Measurements from ENCODE around the gene PLEKHG5. TPM values are rescaled to one million over a fixed set of nuclear protein-coding genes. Genes with fewer than 3 reads are reported as not detected.

The PLEKHG5 gene
- total RNA-seq, 2 experiments from 2014 or later = 5.0 to 6.1 TPM

GRCh38 chr1:6471970-6472368, 19.5 kb downstream of the PLEKHG5 start:
- Histone ChIP-seq H3K4me1 (ENCODE audit: insufficient read depth, low read length) (peaks cover 19% of the 10 kb centered on the region), H3K27ac (ENCODE audit: low read depth in 1 of 2, low read length in 2 of 2) (no peak overlapping the region), H3K4me3 (ENCODE audit: low read length) (no peak overlapping the region), H3K36me3 (ENCODE audit: insufficient read depth, low read length) (peaks cover 2% of the 10 kb centered on the region), H3K27me3 (ENCODE audit: control insufficient read depth in 1 of 2, insufficient read depth in 2 of 2, low read length in 2 of 2) (no peaks in the 10 kb centered on the region), H3K9me3 (ENCODE audit: control insufficient read depth in 1 of 2, insufficient read depth in 1 of 2, low read length in 2 of 2) (no peaks in the 10 kb centered on the region)
- peak overlapping the region; percentile 11 for H3K4me3 Mint-ChIP-seq
- TF ChIP-seq, protein P1, sequence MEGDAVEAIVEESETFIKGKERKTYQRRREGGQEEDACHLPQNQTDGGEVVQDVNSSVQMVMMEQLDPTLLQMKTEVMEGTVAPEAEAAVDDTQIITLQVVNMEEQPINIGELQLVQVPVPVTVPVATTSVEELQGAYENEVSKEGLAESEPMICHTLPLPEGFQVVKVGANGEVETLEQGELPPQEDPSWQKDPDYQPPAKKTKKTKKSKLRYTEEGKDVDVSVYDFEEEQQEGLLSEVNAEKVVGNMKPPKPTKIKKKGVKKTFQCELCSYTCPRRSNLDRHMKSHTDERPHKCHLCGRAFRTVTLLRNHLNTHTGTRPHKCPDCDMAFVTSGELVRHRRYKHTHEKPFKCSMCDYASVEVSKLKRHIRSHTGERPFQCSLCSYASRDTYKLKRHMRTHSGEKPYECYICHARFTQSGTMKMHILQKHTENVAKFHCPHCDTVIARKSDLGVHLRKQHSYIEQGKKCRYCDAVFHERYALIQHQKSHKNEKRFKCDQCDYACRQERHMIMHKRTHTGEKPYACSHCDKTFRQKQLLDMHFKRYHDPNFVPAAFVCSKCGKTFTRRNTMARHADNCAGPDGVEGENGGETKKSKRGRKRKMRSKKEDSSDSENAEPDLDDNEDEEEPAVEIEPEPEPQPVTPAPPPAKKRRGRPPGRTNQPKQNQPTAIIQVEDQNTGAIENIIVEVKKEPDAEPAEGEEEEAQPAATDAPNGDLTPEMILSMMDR (IDR thresholded peaks at IDR 0.05) = no peak
- H3K36me3 Mint-ChIP-seq (ENCODE audit: low read depth) = no peaks in the 10 kb centered on the region
- no peak for ATAC-seq (ENCODE audit: poor library complexity)
- ChIA-PET CTCF (interaction anchor here (1.2 to 3.0 kb wide), 5 partner anchors 8 to 31 kb away, joined by 4 to 13 read pairs (median 9); no protein-coding TSS in a partner anchor), POLR2A (interaction anchor here (0.7 to 0.8 kb wide), 2 partner anchors 12 to 39 kb away, joined by 3 read pairs; no protein-coding TSS in a partner anchor)
- no peaks in the 10 kb centered on the region for H3K27me3 Mint-ChIP-seq
- H3K27ac Mint-ChIP-seq = no peak overlapping the region
- no peaks in the 10 kb centered on the region for H3K9me3 Mint-ChIP-seq
- DNase-seq = no peak
- peaks cover 10% of the 10 kb centered on the region for H3K4me1 Mint-ChIP-seq (ENCODE audit: low read depth)
- intact Hi-C loops (cut with DNase I, micrococcal nuclease) = no loop called here

DNA sequence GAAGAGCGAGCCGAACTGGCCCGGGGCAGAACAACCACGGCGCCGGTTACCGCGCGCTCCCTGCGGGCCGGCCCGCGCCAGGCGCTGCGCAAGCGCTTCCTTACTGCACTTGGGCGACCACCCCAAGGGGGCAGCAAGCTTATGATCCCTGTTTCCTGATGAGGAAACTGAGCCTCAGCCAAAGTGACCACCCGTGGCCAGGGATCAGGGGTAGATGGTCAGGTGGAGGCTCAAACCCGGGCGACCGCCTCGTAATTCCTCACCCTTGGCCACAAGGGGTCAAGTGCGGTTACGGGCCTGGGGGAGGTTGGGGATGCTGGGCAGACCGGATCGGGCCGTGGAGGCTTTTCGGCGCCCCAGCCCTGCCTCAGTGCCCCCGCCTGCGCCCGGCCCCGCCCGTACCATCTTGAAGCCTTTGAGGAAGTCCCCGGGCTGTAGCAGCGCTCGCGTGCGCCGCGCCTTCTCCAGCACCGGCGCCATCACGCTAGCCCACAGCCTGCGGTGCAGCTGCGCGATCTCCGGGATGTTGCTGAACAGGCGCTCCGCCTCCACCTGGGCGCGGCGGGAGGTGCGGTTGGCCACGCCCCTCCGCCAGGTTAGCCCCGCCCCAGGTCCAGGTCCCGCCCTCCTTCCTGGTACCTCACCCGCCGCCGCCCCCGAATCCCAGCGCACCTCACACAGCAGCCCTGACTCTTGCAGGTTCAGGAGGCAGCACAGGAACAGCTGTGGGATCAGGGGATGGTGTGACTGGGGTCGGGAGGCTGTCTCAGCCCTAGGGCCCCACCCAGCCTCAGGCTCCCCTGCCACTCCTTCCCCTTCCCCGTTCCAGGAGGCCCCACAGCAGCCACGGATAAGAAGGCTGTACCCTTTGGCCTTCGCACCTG, 20.1 kb downstream of the PLEKHG5 start:
- peaks cover 13% of the 10 kb centered on the region for H3K4me1 Mint-ChIP-seq (ENCODE audit: low read depth)
- CTCF ChIA-PET = interaction anchor here (1.2 to 3.0 kb wide), 4 partner anchors 11 to 30 kb away, joined by 5 to 13 read pairs (median 10); no protein-coding TSS in a partner anchor
- H3K9me3 Mint-ChIP-seq = no peaks in the 10 kb centered on the region
- POLR2A ChIA-PET = interaction anchor here (0.8 kb wide), 1 partner anchor 40 kb away, joined by 3 read pairs; no protein-coding TSS in a partner anchor
- no peaks in the 10 kb centered on the region for H3K36me3 Mint-ChIP-seq (ENCODE audit: low read depth)
- H3K4me3 ChIP-seq (ENCODE audit: low read length) = no peak overlapping the region
- no peak overlapping the region for H3K27ac Mint-ChIP-seq
- H3K4me1 ChIP-seq (ENCODE audit: insufficient read depth, low read length) = peaks cover 26% of the 10 kb centered on the region
- H3K4me3 Mint-ChIP-seq = no peak overlapping the region
- H3K27me3 Mint-ChIP-seq = no peaks in the 10 kb centered on the region
- H3K27me3 ChIP-seq (ENCODE audit: control insufficient read depth in 1 of 2, insufficient read depth in 2 of 2, low read length in 2 of 2) = no peaks in the 10 kb centered on the region
- peak; percentile 13 for ATAC-seq (ENCODE audit: poor library complexity)
- peaks cover 2% of the 10 kb centered on the region for H3K36me3 ChIP-seq (ENCODE audit: insufficient read depth, low read length)
- no peaks in the 10 kb centered on the region for H3K9me3 ChIP-seq (ENCODE audit: control insufficient read depth in 1 of 2, insufficient read depth in 1 of 2, low read length in 2 of 2)
- DNase-seq = peak in 4 of 14 experiments; percentile 15 to 53 (median 40)
- no peak overlapping the region for H3K27ac ChIP-seq (ENCODE audit: low read depth in 1 of 2, low read length in 2 of 2)
- intact Hi-C loops (cut with DNase I, micrococcal nuclease) = no loop called here
- TF ChIP-seq, protein P1 (IDR thresholded peaks at IDR 0.05) = no peak

DNA sequence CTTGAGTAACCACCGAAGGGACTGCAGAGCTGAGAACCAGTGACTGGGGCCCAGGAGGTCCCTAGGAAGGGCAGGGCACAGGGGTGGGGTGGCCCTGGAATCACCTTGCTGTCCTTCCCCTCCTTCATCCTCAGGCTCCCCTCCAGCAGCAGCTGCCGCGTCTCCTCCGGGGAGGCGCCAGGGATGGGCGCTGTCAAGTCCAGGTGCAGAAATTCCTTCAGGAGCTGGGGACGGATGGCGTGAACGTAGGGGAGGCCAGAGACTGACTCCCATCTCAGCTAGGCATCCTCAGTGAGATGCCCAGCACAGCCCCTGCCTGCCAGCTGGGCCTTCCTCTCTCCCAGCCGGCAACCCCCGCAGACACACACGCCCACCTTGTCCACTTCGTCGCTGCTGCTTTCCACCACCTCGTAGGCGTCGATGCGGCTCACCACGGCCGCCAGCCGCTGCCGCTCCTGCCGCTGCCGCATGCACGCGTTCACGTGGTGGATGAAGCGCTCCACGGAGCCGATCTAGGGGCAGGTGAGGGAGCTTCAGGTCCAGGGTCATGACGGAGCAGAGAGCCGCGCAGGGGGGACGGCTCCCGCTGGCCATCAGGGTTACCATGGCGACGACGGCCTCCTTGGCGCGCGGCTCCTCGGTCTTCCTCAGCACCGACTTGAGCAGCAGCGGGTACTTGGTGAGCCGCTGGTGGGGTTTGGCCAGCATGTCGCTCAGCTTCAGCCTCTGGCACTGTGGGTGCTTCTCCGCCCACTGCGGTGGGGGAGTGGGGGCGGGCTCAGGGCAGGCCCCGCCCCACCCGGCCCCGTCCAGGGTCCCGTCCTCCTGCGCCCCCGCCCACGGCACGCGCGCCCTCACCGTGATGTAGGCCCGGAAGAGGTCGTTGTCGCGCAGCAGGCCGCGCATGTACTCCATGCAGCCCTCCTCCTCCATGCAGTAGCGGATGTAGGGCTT, 21.1 kb downstream of the PLEKHG5 start:
- Histone ChIP-seq H3K4me1 (ENCODE audit: insufficient read depth, low read length) (peaks cover 23% of the 10 kb centered on the region), H3K9me3 (ENCODE audit: control insufficient read depth in 1 of 2, insufficient read depth in 1 of 2, low read length in 2 of 2) (no peaks in the 10 kb centered on the region), H3K4me3 (ENCODE audit: low read length) (no peak overlapping the region), H3K36me3 (ENCODE audit: insufficient read depth, low read length) (peaks cover 2% of the 10 kb centered on the region), H3K27ac (ENCODE audit: low read depth in 1 of 2, low read length in 2 of 2) (no peak overlapping the region), H3K27me3 (ENCODE audit: control insufficient read depth in 1 of 2, insufficient read depth in 2 of 2, low read length in 2 of 2) (no peaks in the 10 kb centered on the region)
- POLR2A ChIA-PET = no interaction called here
- DNase-seq (peak in 2 of 14 experiments; percentile 28 to 29), ATAC-seq (ENCODE audit: poor library complexity) (no peak)
- CTCF ChIA-PET = no interaction called here
- Mint-ChIP-seq H3K27ac (no peak overlapping the region), H3K4me3 (no peak overlapping the region), H3K4me1 (ENCODE audit: low read depth) (peaks cover 8% of the 10 kb centered on the region), H3K9me3 (no peaks in the 10 kb centered on the region), H3K36me3 (ENCODE audit: low read depth) (peaks cover 3% of the 10 kb centered on the region), H3K27me3 (no peaks in the 10 kb centered on the region)
- intact Hi-C loops (cut with DNase I, micrococcal nuclease) = no loop called here
- TF ChIP-seq, protein P1 (IDR thresholded peaks at IDR 0.05) = no peak

Measured in CD4-positive, alpha-beta T cell (primary cell).